H1 (cell line): ENCODE measurements around the gene HLA-F. TPM values are rescaled to one million over a fixed set of nuclear protein-coding genes. Genes with fewer than 3 reads are reported as not detected.

Source experiments
- CREB1 ChIP-seq: IDR thresholded peaks from 2 replicates; pipeline ENCODE4 v1.6.1; 2012; ENCODE audit warnings: inconsistent platforms
- HDAC6 ChIP-seq: IDR thresholded peaks from one replicate; pipeline ENCODE4 v1.7.1; 2012; ENCODE audit warnings: low read depth, mild to moderate bottlenecking, inconsistent platforms, low read length, moderate library complexity
- JUND ChIP-seq: IDR thresholded peaks from 2 replicates; pipeline ENCODE4 v1.6.1; 2011; ENCODE audit warnings: mild to moderate bottlenecking, improper control_type of control experiment, low read length
- NANOG ChIP-seq: IDR thresholded peaks from 2 replicates; pipeline ENCODE4 v1.6.1; 2011; ENCODE audit warnings: low read length, low read depth, mild to moderate bottlenecking, inconsistent platforms; ENCODE audit not compliant: insufficient read depth, poor library complexity, severe bottlenecking
- POU5F1 ChIP-seq: IDR thresholded peaks from 2 replicates; pipeline ENCODE4 v1.6.1; 2011; ENCODE audit warnings: low read depth, mild to moderate bottlenecking, low read length, moderate library complexity
- RFX5 ChIP-seq: IDR thresholded peaks from 2 replicates; pipeline ENCODE4 v1.6.1; 2011; ENCODE audit warnings: low read depth, low read length, improper control_type of control experiment, borderline replicate concordance
- SRF ChIP-seq: IDR thresholded peaks from 2 replicates; pipeline ENCODE4 v1.6.1; 2011; ENCODE audit warnings: mild to moderate bottlenecking, low read depth, low read length, moderate library complexity
- TCF12 ChIP-seq: IDR thresholded peaks from 2 replicates; pipeline ENCODE4 v1.6.1; 2011; ENCODE audit warnings: low read depth, mild to moderate bottlenecking, low read length
- ZNF274 ChIP-seq: IDR thresholded peaks from 2 replicates; pipeline ENCODE4 v1.7.0; 2012; ENCODE audit warnings: low read length, borderline replicate concordance; ENCODE audit errors: extremely low read depth
- polyA plus RNA-seq, 7 experiments: library from polyadenylated mRNA; depleted of rRNA in 3 of 7; stranded (reverse) in 5 of 7; unstranded in 2 of 7; fragments of >200 nt in 5 of 7; fragments of 200-250 nt in 2 of 7; gene quantifications; 1 replicate in 5 of 7; 2 replicates in 1 of 7; 4 replicates in 1 of 7; pipeline versions ENCODE4 v1.2.1 to v1.2.3, GENCODE V29; 2011 to 2013; ENCODE audit warnings: missing spikeins in 2 of 7, mixed read lengths in 2 of 7
- total RNA-seq: library from RNA; stranded (reverse); fragmentation: NEBNext Ultra II Directional; extraction: Animal tissue kit (Norgen Biotek cat#: 25700); gene quantifications from 2 replicates; pipeline ENCODE4 v1.2.1, GENCODE V29; 2021
- TF ChIP-seq, protein P1 (sequence below), 3 experiments: IDR thresholded peaks; 1 replicate in 2 of 3; 2 replicates in 1 of 3; pipeline versions ENCODE4 v1.5.1 to v1.6.1; 2011; ENCODE audit warnings: low read length in 3 of 3, mild to moderate bottlenecking in 3 of 3, inconsistent platforms in 2 of 3, low read depth in 1 of 3, moderate library complexity in 1 of 3; ENCODE audit not compliant: insufficient read depth in 1 of 3; ENCODE audit errors: control extremely low read depth in 1 of 3

The HLA-F gene
- total and polyA plus RNA-seq, 2 of the 8 experiments (the other 6 are each of a cell fraction or from before 2014, with no cell fraction given): 9.6 to 11.7 TPM

DNA sequence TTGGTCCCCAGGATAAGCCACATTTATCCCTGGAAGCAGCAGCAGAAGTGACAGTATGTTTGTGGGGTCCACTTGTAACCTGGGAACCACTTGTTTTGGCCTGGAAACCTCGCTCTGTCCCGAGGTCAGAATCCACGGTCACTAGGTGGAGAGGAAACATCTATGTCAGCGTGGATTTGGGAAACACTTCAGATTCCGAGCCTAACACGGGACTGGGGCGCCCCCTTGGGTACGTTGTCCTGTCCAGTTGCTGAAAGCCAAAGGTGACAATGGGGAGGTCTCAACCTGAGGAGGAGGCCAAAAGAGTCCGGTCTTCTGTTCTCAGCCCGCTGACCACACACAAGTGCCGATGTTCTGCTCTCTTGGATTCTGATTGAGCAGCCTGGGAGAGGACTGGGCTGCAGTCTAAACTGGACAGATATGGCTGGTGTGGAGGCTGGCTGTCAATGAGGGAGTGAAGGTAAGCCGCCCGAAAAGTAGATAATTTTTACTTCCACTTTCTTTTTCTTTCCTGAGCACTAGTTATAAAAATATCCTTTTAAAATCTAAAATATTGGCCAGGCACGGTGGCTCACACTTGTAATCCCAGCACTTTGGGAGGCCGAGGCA, 37.4 kb upstream of the HLA-F start (continued):
- TF ChIP-seq ZNF274 (no peak), JUND (no peak), HDAC6 (no peak), CREB1 (peak; percentile 29; the same call in 1 of the 2 replicates), SRF (no peak), TCF12 (no peak), POU5F1 (no peak), NANOG (no peak), RFX5 (peak; percentile 79)
- TF ChIP-seq, protein P1, sequence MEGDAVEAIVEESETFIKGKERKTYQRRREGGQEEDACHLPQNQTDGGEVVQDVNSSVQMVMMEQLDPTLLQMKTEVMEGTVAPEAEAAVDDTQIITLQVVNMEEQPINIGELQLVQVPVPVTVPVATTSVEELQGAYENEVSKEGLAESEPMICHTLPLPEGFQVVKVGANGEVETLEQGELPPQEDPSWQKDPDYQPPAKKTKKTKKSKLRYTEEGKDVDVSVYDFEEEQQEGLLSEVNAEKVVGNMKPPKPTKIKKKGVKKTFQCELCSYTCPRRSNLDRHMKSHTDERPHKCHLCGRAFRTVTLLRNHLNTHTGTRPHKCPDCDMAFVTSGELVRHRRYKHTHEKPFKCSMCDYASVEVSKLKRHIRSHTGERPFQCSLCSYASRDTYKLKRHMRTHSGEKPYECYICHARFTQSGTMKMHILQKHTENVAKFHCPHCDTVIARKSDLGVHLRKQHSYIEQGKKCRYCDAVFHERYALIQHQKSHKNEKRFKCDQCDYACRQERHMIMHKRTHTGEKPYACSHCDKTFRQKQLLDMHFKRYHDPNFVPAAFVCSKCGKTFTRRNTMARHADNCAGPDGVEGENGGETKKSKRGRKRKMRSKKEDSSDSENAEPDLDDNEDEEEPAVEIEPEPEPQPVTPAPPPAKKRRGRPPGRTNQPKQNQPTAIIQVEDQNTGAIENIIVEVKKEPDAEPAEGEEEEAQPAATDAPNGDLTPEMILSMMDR (IDR thresholded peaks at IDR 0.05; ENCODE audit: control extremely low read depth in 1 of 3, insufficient read depth in 1 of 3, low read depth in 1 of 3, low read length in 3 of 3): peak; percentile 80 to 89 (median 85)
- TF ChIP-seq, all 59 proteins: peak for 5
